Activated CD8-positive, alpha-beta memory T cell treated with anti-CD3 and anti-CD28 coated beads, Interleukin-2, amount 50 U/mL, for 4 hours (primary cell): Measurements from ENCODE around the gene C17orf100.
"Not testable (repeated sequence)": the region's sequence is repeated elsewhere in the genome, so short reads cannot be mapped to it uniquely, and the experiment has no call there.

Experiments used
- DNase-seq: peaks from one replicate; pipeline ENCODE4 v3.0.0-alpha.2; 2020

Gene C17orf100

GRCh38 chr17:6669479-6670212 lies 18.1 kb downstream of the C17orf100 start:
- no peak for DNase-seq

- no peak for DNase-seq
Observed at GRCh38 chr17:6670571-6670970, 19.0 kb downstream of the C17orf100 start.

GRCh38 chr17:6670999-6671398 lies 19.4 kb downstream of the C17orf100 start:
- no peak for DNase-seq

GRCh38 chr17:6671431-6671830 lies 19.9 kb downstream of the C17orf100 start:
- no peak for DNase-seq

- DNase-seq: no peak
Observed at GRCh38 chr17:6674586-6674985, 23.0 kb downstream of the C17orf100 start.

GRCh38 chr17:6675201-6675825 lies 23.8 kb downstream of the C17orf100 start:
- DNase-seq: no peak

- no peak for DNase-seq
Observed at GRCh38 chr17:6676802-6677157, 25.2 kb downstream of the C17orf100 start.

GRCh38 chr17:6677158-6677831 lies 25.7 kb downstream of the C17orf100 start:
- DNase-seq: no peak

- no peak for DNase-seq
Observed at GRCh38 chr17:6677946-6678345, 26.4 kb downstream of the C17orf100 start.

GRCh38 chr17:6679241-6679640 lies 27.7 kb downstream of the C17orf100 start:
- no peak for DNase-seq

GRCh38 chr17:6681176-6681575 lies 29.6 kb downstream of the C17orf100 start:
- no peak for DNase-seq

- no peak for DNase-seq
Observed at GRCh38 chr17:6681671-6682070, 30.1 kb downstream of the C17orf100 start.

- no peak for DNase-seq
Observed at GRCh38 chr17:6682339-6682738, 30.8 kb downstream of the C17orf100 start.

- DNase-seq: no peak
Observed at GRCh38 chr17:6683081-6683684, 31.6 kb downstream of the C17orf100 start.

GRCh38 chr17:6683730-6684459 lies 32.3 kb downstream of the C17orf100 start:
- DNase-seq: no peak

- no peak for DNase-seq
Observed at GRCh38 chr17:6684460-6684783, 32.9 kb downstream of the C17orf100 start.

- DNase-seq: no peak
Observed at GRCh38 chr17:6684881-6685767, 33.6 kb downstream of the C17orf100 start.

GRCh38 chr17:6686026-6686425 lies 34.5 kb downstream of the C17orf100 start:
- no peak for DNase-seq

GRCh38 chr17:6688944-6689343 lies 37.4 kb downstream of the C17orf100 start:
- no peak for DNase-seq

- no peak for DNase-seq
Observed at GRCh38 chr17:6690641-6691040, 39.1 kb downstream of the C17orf100 start.

GRCh38 chr17:6691546-6691945 lies 40.0 kb downstream of the C17orf100 start:
- no peak for DNase-seq

- DNase-seq: not testable (repeated sequence)
Observed at GRCh38 chr17:6691958-6692357, 40.4 kb downstream of the C17orf100 start.
